GM21717 (cell line): Measurements from ENCODE around the gene GSS.

Experiments used
- ATAC-seq: cut with Tn5 transposase; IDR thresholded peaks from one replicate; pipeline ENCODE4 v1.9.1; 2021; ENCODE audit warnings: mild to moderate bottlenecking, moderate library complexity; ENCODE audit not compliant: unreplicated experiment

Gene GSS

DNA sequence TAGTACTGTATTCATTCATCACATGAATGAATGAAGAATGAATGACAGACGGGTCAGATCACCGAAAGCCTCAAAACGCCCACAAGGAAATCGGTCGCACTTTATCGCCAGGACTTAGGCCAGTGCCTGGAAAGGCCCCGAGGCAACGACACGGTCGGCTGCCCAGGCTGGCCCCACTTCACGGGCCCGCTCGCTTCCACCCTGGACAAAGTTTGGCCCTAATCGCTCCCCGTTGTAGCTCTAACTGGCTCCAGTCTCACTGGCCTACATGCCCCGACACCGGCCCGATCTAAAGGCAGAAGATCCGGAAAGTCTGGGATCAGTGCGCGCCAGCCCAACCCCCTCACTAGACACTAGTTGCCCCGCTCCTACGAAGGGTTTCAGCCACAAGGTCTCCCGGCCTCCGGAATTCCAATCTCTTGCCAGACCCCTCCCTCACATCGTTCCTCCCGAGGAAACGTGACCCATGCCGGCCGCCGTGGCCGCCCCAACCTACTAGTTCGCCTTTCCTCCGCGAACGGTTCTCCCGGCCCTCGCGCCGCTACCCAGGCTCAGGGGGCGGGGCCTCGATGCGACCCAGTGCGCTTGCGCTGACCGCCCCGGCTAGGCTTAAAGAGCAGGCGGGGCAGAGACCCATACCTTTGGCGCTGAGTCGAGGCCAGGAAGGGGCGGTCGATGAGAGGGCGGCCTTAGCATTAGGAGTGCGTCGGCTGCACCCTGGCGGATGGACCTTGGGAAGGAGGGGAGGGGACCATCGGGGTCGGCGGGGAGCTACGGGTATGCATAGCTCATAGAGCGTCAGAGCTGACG lies at the start of gene GSS, which contains the start of gene MYH7B:
Gene GSS (minus strand): TSS at position 576 of the 810 bp plus-strand sequence. CDS start 3,954 bp downstream, outside the sequence.
Gene MYH7B (plus strand): TSS at position 638 of the 810 bp plus-strand sequence. CDS start 22,138 bp downstream, outside the sequence.
- ATAC-seq, result peak; percentile 74

DNA sequence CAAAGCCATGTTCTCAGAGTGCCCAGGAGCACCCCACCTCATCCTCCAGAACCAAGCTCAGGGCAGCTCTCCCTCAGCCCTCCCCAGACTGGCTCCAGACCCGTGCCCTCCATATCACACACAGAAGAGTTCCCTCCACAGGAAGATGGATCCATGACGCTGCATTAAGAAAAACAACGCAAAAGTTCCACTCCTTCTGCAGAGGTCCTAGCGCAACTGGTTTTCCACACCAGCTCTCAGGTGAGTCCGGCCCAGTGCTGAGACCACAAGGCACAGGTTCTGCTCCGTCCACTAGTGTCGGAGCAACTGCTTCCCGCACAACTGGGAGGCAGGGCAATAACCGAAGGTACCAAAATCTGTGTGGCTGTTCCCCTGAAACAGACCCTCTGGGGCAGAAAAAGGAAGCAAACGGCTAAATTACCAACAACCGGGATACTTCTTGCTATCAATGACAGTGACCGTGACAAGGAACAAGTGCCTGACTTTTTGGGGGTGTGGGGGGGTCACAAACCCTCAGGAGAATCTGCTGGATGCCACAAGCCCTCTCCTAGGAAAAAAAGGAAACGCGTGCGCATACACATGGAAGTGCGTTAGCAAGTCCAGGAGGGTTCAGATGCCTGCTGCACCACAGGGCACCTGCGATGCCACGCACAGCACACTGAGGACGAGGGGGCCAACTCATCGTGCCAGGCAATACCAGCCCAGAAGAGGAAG lies 49.3 kb upstream of the GSS start:
- no peak for ATAC-seq

DNA sequence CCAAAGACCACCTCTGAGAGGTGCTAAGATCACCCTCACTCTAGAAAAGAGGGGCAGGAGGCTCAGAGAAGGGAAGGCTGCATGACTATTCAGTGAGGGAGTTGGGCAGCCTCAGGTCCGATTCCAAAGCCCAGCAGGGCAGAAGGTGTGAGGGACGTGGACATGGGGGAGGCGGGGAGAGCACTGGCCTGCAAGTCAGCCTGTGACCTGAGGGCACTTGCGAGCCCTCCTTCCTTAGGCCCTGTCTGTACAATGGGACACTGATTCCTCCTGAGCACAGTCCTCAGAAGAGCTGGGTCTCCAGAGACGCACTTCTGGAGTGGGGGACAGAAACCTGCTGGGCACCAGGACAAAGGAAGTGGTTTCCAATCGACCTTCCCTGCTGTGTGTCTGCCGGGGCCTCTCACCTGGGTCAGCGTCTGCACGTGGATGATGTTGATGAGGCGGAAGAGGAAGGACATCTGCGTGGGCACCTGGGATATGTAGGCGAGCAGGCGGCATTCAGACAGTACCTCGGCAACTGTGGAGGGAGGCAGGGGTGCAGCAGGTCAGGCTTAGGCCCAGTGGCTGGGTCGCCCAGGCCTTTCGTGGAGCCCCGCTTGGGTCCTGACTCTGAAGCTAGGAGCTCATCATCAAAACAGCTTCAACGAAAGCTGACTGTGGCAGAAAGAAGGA lies 48.6 kb upstream of the GSS start:
- ATAC-seq, result no peak

DNA sequence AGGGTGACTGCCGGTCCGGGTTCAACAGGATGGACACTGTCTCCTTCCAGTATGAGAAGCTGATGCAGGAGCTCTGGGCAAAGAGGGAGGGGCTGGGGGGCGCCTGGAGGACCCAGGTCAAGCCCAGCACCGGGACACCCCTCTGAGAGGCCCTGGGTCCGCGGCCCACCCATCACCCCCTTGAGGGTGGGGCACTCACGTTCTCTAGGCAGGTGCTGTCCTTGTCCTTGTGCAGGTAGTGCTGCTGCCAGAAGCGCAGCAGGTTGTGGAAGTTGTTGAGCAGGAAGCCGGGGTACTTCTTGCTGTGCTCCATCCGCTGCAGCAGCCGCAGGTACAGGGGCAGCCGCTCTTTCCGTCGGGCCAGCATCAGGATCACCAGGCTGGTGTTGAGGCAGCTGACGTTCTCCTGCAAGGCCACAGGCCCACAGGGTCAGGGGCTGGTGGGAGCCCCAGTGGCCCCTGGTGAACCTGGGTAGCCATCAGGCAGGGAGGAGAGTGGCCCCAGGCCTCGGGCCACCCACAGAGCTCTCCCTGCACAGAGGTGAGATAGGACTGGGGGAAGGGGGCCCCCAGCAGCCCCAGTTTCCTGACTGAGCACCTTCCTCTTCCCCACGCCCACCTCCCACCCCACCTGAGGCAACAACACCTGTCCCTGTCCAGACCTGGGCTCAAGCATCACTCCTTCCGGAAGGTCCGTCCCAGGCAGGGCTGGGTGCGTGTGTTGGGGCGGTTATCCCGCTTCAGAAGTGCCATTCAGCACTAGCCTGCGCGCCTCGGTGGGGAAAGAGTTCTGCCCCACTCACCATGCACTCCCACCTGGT lies 47.8 kb upstream of the GSS start:
- no peak for ATAC-seq

DNA sequence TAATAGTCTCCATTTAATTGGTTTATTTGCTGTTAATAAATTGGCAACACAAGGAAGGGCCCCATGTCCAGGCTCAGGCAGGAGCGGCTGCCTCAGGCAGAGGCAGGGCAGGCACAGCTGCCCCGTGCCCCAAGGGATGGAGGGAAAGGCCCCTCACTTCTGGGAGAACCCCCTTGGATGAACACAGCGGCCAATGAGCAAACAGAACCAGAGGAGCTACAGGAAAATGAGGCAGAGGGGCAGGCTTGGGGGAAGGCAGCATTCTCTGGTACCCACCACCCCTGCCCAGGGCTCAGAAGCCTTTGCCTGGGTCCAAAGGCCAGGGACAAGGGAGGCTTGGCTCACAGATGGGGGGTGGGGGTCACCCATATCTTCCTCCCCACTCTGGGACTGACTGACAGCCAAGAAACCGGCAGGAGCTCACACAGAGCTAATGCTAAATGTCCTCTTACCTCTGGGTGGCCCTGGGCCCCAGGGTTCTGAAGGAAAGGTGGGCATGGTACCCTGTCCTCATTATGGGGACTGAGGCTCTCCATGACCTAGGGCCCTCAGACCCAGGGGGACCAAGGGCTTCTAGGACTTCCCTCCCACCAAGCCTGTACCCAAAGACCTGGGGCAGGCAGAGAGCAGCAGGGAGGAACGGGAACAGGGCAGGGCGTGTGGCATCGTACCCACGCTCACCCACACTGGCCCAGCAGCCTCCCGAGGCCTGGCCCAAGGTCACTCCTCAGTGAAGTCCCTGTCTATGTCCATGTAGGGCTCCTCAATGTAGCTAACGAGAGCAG lies 47.0 kb upstream of the GSS start:
- no peak for ATAC-seq

DNA sequence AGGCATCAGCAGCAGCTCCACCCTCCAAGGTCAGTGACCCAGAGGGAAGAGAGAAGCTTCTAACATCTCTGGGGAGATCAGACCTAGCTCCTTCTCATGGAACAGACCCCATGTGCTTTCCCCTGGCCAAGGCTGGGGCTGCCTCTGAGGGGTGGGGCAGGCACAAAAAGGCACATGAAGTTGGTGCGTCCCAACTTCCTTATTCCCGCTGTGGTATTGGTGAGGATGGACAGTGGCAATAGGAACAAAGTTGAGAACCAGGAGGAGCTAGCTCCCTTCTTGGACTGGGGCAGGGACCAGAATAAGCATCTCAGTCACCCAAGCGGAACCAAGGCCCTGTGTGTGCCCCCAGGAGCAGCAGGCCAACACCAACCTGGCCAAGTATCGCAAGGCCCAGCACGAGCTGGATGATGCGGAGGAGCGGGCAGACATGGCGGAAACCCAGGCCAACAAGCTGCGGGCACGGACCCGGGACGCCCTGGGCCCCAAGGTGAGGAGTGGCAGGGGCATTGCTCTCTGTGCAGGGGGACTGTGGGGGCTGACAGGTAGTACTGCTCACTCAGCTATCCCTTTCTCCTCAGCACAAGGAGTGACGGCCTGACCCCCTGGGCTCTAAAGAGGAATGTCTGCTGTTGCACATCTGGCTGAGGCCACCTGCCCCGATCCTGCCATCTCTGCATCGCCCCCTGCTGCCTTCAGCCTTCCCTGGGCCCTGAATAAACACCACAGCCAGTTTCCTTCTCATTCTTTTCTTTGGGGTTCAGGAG lies 46.2 kb upstream of the GSS start:
- ATAC-seq, result no peak

DNA sequence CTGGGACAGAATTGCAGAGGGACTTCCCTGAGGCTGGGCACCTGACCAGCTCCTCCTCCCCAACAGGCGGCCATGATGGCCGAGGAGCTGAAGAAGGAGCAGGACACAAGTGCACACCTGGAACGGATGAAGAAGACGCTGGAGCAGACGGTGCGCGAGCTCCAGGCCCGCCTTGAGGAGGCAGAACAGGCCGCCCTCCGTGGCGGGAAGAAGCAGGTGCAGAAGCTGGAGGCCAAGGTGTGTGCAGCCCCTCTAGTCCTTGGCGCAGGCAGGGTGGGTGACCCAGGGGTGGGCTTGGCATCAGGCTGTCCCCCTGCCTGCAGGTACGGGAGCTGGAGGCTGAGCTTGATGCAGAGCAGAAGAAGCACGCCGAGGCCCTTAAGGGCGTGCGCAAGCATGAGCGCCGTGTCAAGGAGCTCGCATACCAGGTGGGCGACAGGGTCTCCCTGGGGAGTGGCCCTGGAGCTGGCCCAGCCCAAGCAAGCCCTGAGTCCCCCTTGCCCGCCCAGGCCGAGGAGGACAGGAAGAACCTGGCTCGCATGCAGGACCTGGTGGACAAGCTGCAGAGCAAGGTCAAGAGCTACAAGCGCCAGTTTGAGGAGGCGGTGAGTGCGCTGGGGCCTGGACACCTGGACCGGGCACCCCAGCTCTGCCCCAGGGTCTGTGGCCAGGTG lies 45.5 kb upstream of the GSS start:
- no peak for ATAC-seq

DNA sequence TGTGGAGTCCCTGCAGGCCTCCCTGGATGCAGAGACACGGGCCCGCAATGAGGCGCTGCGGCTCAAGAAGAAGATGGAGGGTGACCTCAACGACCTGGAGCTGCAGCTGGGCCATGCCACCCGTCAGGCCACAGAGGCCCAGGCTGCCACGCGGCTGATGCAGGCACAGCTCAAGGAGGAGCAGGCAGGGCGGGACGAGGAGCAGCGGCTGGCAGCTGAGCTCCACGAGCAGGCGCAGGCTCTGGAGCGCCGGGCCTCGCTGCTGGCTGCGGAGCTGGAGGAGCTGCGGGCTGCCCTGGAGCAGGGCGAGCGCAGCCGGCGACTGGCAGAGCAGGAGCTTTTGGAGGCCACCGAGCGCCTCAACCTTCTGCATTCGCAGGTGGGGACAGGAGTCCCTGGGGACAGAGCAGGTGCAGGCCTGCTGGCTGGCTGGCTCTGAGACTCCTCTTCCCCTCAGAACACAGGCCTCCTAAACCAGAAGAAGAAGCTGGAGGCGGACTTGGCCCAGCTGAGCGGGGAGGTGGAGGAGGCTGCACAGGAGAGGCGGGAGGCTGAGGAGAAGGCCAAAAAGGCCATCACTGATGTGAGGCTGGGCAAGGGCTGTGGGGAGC lies 44.8 kb upstream of the GSS start:
- ATAC-seq, result no peak

DNA sequence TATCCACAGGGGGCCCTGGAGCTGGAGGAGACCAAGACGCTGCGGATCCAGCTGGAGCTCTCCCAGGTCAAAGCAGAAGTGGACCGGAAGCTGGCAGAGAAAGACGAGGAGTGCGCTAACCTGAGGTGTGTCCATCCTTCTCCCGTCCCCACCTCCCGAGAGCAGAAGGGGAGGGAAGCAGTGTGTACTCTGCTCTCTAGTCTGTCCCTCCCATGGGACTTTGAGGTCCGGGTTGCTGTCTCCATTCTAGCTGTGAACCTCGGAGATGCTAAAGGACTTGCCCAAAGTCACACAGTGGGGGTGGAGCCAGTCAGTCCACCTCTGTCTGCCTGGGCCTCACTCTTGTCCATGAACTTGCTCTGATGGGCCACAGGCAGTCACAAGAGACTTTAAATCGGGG lies 44.2 kb upstream of the GSS start:
- no peak for ATAC-seq

DNA sequence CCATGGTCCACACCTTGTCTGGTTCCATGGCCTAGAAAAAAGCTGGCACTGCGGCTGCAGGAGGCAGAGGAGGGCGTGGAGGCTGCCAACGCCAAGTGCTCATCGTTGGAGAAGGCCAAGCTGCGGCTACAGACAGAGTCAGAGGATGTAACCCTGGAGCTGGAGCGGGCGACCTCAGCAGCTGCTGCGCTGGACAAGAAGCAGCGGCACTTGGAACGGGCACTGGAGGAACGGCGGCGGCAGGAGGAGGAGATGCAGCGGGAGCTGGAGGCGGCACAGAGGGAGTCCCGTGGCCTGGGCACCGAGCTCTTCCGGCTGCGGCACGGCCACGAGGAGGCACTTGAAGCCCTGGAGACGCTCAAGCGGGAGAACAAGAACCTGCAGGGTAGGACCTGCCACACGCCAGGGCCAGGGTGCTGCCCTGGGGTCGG lies 43.4 kb upstream of the GSS start:
- ATAC-seq, result no peak

DNA sequence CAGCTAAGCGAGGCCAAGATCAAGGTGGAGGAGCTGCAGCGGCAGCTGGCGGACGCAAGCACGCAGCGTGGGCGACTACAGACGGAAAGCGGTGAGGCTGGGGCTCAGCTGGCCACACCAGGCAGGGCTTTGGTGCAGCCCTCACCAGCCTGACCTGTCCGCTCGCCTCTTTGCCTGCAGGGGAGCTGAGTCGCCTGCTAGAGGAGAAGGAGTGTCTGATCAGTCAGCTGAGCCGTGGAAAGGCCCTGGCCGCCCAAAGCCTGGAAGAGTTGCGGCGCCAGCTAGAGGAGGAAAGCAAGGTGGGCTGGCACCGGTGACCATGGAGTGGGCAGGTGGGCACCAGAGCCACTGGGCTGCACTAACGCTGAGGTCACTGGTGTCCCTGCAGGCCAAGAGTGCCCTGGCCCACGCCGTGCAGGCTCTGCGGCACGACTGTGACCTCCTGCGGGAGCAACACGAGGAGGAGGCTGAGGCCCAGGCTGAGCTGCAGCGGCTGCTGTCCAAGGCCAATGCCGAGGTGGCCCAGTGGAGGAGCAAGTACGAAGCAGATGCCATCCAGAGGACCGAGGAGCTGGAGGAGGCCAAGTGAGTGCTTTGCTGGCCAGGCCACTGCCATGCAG lies 42.8 kb upstream of the GSS start:
- ATAC-seq, result no peak

DNA sequence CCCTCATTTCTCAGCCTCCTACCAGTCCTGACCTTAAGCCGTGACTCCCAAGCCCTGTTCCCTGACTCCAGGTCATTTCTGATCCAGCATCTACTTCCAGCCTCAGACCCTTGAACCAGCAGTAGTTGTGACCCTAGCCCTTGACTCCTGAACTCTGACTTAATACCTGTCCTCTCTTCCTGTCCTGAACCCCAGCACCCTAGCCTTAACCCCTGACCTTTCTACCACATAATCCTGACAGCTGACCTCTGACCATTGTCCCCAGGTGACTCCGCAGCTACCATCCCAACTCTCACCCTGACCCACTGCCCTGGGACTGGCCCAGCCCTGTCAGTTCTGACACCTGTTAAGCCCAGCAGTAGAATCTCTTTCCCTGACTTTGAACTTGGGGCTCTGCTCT lies 42.2 kb upstream of the GSS start:
- ATAC-seq, result no peak

DNA sequence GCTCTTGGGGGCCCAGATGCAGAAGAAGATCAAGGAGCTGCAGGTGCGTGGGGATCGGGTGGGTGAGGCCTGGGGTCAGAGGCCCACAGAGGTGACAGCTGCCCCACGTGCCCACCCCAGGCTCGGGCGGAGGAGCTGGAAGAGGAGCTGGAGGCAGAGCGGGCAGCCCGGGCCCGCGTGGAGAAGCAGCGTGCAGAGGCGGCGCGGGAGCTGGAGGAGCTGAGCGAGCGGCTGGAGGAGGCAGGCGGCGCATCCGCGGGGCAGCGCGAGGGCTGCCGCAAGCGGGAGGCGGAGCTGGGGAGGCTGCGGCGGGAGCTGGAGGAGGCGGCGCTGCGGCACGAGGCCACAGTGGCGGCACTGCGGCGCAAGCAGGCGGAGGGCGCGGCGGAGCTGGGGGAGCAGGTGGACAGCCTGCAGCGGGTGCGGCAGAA lies 41.5 kb upstream of the GSS start:
- no peak for ATAC-seq

DNA sequence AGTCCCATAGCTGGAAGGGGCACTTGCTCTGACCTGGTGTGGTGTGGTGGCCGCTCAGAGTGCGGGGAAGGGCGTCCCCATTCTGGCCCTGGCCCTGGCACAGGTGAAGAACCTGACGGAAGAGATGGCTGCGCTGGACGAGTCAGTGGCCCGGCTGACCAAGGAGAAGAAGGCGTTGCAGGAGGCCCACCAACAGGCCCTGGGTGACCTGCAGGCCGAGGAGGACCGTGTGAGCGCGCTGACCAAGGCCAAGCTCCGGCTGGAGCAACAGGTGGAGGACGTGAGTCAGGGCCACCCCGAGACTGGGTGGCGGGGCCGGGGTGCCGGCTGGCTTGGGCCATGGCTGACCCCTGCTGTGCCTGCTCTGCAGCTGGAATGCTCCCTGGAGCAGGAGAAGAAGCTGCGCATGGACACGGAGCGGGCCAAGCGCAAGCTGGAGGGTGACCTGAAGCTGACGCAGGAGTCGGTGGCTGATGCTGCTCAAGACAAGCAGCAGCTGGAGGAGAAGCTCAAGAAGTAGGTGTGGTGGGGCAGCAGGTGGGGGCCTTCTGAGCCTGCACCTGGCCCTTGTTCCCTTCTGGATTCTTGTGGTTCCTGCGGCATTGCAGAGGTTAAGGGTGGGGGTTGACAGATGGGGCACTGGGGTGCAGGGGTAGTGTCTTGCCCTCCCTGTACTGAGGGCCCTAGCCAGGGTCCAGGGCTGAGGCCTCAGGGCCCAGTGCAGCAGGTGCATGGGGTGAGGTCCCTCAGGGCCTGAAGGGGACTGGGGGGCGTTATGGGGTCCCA lies 40.8 kb upstream of the GSS start:
- no peak for ATAC-seq

DNA sequence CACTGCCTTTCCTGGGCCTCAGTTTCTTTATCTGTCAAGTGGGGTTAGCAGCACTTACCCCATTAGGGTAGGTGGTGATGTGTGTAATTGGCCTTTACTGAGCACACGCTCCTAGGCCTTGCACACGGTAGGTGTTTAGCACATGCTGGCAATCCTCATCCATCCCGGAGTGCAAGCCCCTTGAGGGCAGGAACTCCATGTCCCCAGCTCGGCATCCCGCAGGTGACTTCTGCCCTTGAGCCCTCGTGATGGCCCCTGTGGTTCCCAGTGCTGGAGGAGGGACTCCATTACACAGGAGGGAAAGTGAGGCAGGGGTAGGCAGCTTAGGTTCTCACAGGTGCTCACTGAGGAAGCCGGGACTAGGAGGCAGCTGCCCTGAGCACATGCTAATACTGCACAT lies 40.1 kb upstream of the GSS start:
- ATAC-seq, result no peak

DNA sequence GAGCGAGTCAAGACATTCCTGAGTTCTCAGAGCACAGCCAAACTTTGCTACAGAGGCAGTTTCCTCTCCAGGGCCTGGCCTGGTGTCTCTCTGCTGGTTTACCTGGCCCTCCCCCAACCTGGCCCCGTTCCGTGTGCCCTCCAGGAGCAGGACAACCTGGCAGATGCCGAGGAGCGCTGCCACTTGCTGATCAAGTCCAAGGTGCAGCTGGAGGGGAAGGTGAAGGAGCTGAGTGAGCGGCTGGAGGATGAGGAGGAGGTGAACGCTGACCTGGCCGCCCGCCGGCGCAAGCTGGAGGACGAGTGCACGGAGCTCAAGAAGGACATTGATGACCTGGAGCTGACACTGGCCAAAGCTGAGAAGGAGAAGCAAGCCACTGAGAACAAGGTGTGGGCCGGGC lies 39.6 kb upstream of the GSS start:
- ATAC-seq, result no peak

DNA sequence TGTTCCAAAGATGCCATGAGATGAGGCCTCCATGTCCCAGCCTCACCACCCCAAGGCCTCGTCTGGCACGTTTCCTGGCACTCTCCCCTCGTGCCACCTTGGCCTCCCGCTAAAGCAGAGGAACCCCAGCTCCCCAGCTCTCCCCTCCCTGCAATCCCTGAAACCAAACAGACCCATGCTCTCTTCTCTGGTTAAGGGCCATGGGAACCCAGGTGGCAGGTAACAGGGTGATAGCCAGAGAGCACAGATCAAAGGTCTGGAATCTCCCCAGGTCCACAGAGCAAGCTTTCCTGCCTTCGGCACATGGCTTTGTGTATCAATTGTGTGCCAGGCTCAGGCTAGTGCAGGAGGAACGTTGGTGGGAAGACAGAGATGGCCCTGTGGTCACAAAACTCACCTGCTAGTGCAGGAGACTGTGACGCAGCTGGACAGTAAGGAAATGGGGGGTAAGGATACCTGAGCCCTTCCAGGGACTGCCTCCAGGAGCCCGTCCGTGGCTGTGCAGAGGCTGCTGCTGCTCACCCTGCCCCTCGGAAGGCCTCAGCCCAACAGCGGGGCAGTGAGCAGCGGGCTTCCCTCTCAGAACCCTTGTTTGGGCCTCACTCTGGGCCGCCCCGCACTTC lies 39.0 kb upstream of the GSS start:
- ATAC-seq, result no peak
